Measurements from ENCODE around the gene ITPRIPL2. TPM values are rescaled to one million over a fixed set of nuclear protein-coding genes. Genes with fewer than 3 reads are reported as not detected.
A peak's percentile ranks its signal among the peaks of the same experiment; 100 is the strongest.

Gene ITPRIPL2
- total RNA-seq, 1 donor from 2014 or later = 71.2 TPM

DNA sequence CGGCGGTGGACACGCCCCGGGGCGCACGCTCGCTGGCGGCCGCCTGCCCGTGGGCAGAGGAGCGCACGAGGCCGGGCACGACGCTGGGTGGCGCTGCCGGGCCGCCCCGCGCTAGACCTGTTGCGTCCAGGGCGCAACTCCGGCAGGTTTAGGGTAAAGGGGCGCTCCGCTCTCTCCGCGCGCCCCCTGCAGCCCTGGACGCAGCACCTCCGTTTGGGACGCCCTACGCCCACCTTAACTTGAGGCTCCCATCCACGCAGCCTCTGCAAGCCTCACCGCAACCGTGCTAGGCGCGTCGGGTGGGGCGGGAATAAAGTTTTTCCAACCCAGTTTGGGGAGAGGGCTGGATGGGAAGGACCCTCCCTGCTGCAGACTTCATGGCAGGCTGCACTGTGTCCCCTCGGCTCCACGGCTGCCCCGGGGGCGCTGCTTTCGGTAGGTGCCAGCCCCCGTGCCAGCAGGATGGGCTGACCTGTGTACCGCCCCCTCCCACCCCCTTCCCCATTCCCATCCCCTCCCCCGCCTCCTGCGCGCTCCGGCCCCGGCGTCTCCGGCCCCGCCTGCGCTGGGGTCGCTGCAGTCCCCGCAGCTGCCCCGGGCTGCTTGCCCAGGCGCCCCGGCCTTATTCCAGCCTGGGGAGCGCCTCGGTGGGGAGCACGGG lies 54.1 kb downstream of the ITPRIPL2 start, which contains the start of gene SYT17:
SYT17 (plus strand) TSS at position 531 of the 661 bp plus-strand sequence. CDS start 407 bp downstream, outside the sequence.
- Histone ChIP-seq H3K4me3 (peak within 1 kb of the TSS; percentile 52 to 53), H3K36me3 (no peaks in the 10 kb centered on the region), H3K9me3 (no peaks in the 10 kb centered on the region), H3K27me3 (no peaks in the 10 kb centered on the region), H3K27ac (no peak within 1 kb of the TSS), H3K4me1 (peaks cover 20% of the 10 kb centered on the region)
- intact Hi-C loops (cut with DNase I) = no loop called here
- TF ChIP-seq, protein P1, sequence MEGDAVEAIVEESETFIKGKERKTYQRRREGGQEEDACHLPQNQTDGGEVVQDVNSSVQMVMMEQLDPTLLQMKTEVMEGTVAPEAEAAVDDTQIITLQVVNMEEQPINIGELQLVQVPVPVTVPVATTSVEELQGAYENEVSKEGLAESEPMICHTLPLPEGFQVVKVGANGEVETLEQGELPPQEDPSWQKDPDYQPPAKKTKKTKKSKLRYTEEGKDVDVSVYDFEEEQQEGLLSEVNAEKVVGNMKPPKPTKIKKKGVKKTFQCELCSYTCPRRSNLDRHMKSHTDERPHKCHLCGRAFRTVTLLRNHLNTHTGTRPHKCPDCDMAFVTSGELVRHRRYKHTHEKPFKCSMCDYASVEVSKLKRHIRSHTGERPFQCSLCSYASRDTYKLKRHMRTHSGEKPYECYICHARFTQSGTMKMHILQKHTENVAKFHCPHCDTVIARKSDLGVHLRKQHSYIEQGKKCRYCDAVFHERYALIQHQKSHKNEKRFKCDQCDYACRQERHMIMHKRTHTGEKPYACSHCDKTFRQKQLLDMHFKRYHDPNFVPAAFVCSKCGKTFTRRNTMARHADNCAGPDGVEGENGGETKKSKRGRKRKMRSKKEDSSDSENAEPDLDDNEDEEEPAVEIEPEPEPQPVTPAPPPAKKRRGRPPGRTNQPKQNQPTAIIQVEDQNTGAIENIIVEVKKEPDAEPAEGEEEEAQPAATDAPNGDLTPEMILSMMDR (IDR thresholded peaks at IDR 0.05) = peak; percentile 39 to 74 (median 41)
- no peak for TF ChIP-seq POLR2AphosphoS5 (IDR thresholded peaks at IDR 0.05; ENCODE audit: insufficient read depth in 1 of 2, low read depth in 1 of 2)
- DNase-seq (ENCODE audit: extremely low spot score in 2 of 2) = no peak

DNA sequence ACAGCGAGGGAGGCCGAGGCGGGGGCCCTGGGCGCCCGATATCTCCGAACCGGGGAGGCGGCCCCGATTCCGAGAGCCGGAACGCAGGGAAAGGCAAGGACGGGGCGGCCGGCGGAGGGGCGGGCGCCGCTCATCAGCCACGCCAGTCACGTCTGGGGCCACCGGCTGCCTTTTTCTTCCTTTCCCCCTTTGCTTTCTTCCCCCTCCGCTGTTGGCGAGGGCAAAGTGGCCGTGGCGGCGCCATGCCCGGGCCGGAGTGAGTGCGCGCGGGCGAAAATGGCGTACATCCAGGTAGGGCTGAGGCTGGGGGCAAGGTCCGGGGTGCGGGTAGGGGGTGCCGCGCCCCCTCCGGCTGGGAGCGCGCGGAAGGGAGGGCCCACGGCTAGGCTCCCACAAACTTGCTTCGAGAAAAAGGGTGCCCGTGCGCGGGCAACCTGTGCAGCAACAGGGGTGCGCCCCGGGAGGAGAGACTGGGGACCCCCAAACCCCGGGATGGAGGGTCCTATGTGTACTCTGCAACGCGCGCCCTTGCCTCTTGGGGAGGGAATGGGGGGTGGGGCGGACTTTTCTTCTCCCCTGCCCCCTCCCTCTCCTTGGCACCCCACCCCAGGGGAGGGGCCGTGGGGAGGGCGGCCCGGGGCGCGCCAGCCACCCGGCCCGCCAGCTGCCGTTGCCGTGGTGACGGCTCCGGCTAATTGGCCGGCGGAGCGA lies 54.8 kb downstream of the ITPRIPL2 start:
- no peaks in the 10 kb centered on the region for H3K36me3 ChIP-seq
- no peaks in the 10 kb centered on the region for H3K9me3 ChIP-seq
- H3K4me3 ChIP-seq = peak overlapping the region; percentile 52 to 53
- H3K27ac ChIP-seq = no peak overlapping the region
- peaks cover 20% of the 10 kb centered on the region for H3K4me1 ChIP-seq
- no peak for DNase-seq (ENCODE audit: extremely low spot score in 2 of 2)
- intact Hi-C loops (cut with DNase I) = no loop called here
- H3K27me3 ChIP-seq = no peaks in the 10 kb centered on the region
- no peak for TF ChIP-seq POLR2AphosphoS5 (IDR thresholded peaks at IDR 0.05; ENCODE audit: insufficient read depth in 1 of 2, low read depth in 1 of 2)
- TF ChIP-seq POLR2A (IDR thresholded peaks at IDR 0.05) = no peak
- TF ChIP-seq, protein P1 (IDR thresholded peaks at IDR 0.05) = no peak

DNA sequence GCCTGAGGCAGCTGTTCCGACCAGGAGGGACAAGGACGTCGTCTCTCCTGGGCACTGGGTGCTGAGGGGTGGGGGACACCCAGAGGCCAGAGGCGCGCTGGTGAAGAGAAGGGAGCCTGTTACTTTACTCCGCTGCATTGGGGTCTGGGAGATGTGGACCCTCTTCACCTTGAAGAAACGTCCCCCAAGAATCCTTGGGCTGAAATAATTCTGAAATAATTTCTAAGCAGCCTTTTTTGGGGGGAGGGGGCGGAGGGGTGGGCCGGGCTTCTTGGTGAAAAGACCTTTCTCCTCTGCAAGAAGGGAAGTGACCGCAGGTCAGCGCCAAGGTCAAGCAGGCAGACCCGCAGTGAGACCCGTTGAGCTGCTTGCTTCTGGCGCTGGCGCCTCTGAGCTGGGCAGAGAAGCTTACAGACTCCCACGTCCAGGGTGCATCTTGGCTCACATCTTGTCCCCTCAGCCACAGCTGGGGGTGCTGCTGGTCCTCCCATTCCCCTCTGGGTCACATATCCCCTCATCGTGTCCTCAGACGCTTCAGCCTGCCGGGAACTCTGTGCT lies 55.4 kb downstream of the ITPRIPL2 start:
- intact Hi-C loops (cut with DNase I) = no loop called here
- Histone ChIP-seq H3K4me3 (peak overlapping the region; percentile 52 to 53), H3K4me1 (peaks cover 20% of the 10 kb centered on the region), H3K36me3 (no peaks in the 10 kb centered on the region), H3K27me3 (no peaks in the 10 kb centered on the region), H3K27ac (no peak overlapping the region), H3K9me3 (no peaks in the 10 kb centered on the region)
- TF ChIP-seq POLR2AphosphoS5 (IDR thresholded peaks at IDR 0.05; ENCODE audit: insufficient read depth in 1 of 2, low read depth in 1 of 2) (no peak), POLR2A (IDR thresholded peaks at IDR 0.05) (no peak)
- TF ChIP-seq, protein P1 (IDR thresholded peaks at IDR 0.05) = no peak
- no peak for DNase-seq (ENCODE audit: extremely low spot score in 2 of 2)

DNA sequence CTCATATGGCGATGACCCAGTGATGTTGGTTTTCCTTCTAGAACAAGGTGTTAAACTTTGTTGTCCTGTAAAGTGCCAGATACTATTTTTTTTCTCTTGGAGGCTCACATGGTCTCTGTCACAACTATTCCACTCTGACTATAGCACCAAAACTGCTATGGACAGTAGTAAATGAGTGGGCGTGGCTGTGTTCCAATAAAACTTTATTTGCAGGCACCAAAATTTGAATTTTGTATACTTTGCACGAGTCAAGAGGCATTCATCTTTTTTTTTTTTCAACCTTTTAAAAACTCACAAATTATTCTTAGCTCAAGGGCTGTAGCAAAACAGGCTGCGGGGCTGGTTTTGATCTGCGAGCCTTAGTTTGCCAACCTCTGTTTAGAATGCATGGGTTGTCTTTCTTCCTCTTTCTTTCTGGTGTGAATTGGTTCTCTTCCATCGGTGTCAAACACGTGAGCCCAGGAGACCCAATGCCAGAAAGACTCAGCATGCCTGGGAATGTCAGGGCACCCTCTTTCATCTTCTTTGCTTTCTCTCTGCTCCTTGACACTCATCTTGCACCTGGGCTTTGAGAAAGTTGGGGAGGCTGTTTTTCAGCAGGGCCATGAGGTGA lies 56.4 kb downstream of the ITPRIPL2 start:
- Histone ChIP-seq H3K27ac (no peak overlapping the region), H3K36me3 (no peaks in the 10 kb centered on the region), H3K4me3 (no peak overlapping the region), H3K9me3 (no peaks in the 10 kb centered on the region), H3K4me1 (peaks cover 20% of the 10 kb centered on the region), H3K27me3 (no peaks in the 10 kb centered on the region)
- intact Hi-C loops (cut with DNase I) = no loop called here
- no peak for DNase-seq (ENCODE audit: extremely low spot score in 2 of 2)
- TF ChIP-seq, protein P1 (IDR thresholded peaks at IDR 0.05) = no peak
- no peak for TF ChIP-seq POLR2A (IDR thresholded peaks at IDR 0.05)
- TF ChIP-seq POLR2AphosphoS5 (IDR thresholded peaks at IDR 0.05; ENCODE audit: insufficient read depth in 1 of 2, low read depth in 1 of 2) = no peak

Other genes with a start within 250 kb of the ITPRIPL2 start
- 106 TPM for gene SMG1, start 187.6 kb upstream of the ITPRIPL2 start, total RNA-seq
- 1.7 TPM for gene TMC7, start 130.0 kb upstream of the ITPRIPL2 start, total RNA-seq
- 15.5 TPM for gene COQ7, start 46.4 kb upstream of the ITPRIPL2 start, total RNA-seq
- 13.3 TPM for gene SYT17, start 54.3 kb downstream of the ITPRIPL2 start, total RNA-seq
- gene CLEC19A, start 171.8 kb downstream of the ITPRIPL2 start, total RNA-seq = not detected

Data from vagina (tissue), 2 donors.